ENCODE measurements around the gene ANXA2.
"Not testable (repeated sequence)": the region's sequence is repeated elsewhere in the genome, so short reads cannot be mapped to it uniquely, and the experiment has no call there.

ANXA2 gene

GRCh38 chr15:60418096-60418495, 20.3 kb upstream of the ANXA2 start:
- peak overlapping the region; percentile 67 for H3K27ac ChIP-seq

GRCh38 chr15:60417112-60417511, 19.3 kb upstream of the ANXA2 start:
- TF ChIP-seq CTCF (IDR thresholded peaks at IDR 0.05): no peak
- H3K9ac ChIP-seq: no peak overlapping the region
- no peaks in the 10 kb centered on the region for H3K79me2 ChIP-seq
- H3K4me1 ChIP-seq: peaks cover 12% of the 10 kb centered on the region
- H3K4me2 ChIP-seq (ENCODE audit: low read length): no peak overlapping the region
- H3K27ac ChIP-seq: peak overlapping the region; percentile 67
- no peaks in the 10 kb centered on the region for H3K27me3 ChIP-seq (ENCODE audit: control insufficient read depth, insufficient read depth, low read length)
- H2AFZ ChIP-seq: no peak overlapping the region
- no peak overlapping the region for H3K4me3 ChIP-seq (ENCODE audit: low read depth, low read length)
- H3K9me3 ChIP-seq (ENCODE audit: control insufficient read depth, low read length): no peaks in the 10 kb centered on the region
- no peaks in the 10 kb centered on the region for H3K36me3 ChIP-seq (ENCODE audit: control insufficient read depth, insufficient read depth, low read length)

More at GRCh38 chr15:60418096-60418495, 20.3 kb upstream of the ANXA2 start:
- Histone ChIP-seq H3K27me3 (ENCODE audit: control insufficient read depth, insufficient read depth, low read length) (no peaks in the 10 kb centered on the region), H3K36me3 (ENCODE audit: control insufficient read depth, insufficient read depth, low read length) (peaks cover 3% of the 10 kb centered on the region), H3K9ac (no peak overlapping the region), H3K4me1 (peaks cover 12% of the 10 kb centered on the region), H2AFZ (no peak overlapping the region), H3K4me3 (ENCODE audit: low read depth, low read length) (no peak overlapping the region), H3K79me2 (no peaks in the 10 kb centered on the region), H3K9me3 (ENCODE audit: control insufficient read depth, low read length) (no peaks in the 10 kb centered on the region), H3K4me2 (ENCODE audit: low read length) (peak overlapping the region; percentile 49)
- TF ChIP-seq CTCF (IDR thresholded peaks at IDR 0.05): no peak

DNA sequence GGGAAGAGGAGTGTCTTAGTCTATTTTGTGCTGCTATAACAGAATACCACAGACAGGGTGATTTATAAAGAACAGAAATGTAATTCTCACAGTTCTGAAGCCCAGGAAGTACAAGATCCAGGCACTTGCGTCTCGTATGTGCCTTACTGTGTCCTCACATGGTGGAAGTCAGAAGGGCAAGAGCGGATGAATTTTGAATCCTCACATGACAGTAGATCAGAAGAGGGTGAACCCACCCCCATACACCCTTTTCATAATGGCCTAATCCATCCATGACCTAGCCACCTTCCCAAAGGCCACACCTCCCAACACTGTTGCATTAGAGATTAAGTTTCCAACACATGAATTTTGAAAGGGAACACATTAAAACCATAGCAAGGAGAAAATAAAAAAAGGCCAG, 18.7 kb upstream of the ANXA2 start:
- Histone ChIP-seq H3K27ac (no peak overlapping the region), H3K36me3 (ENCODE audit: control insufficient read depth, insufficient read depth, low read length) (no peaks in the 10 kb centered on the region), H2AFZ (no peak overlapping the region), H3K4me3 (ENCODE audit: low read depth, low read length) (no peak overlapping the region), H3K4me2 (ENCODE audit: low read length) (no peak overlapping the region), H3K79me2 (no peaks in the 10 kb centered on the region), H3K4me1 (peaks cover 12% of the 10 kb centered on the region), H3K9me3 (ENCODE audit: control insufficient read depth, low read length) (no peaks in the 10 kb centered on the region), H3K27me3 (ENCODE audit: control insufficient read depth, insufficient read depth, low read length) (no peaks in the 10 kb centered on the region), H3K9ac (no peak overlapping the region)
- TF ChIP-seq CTCF (IDR thresholded peaks at IDR 0.05): no peak

- TF ChIP-seq CTCF (IDR thresholded peaks at IDR 0.05): no peak
- Histone ChIP-seq H3K79me2 (no peaks in the 10 kb centered on the region), H3K9me3 (ENCODE audit: control insufficient read depth, low read length) (no peaks in the 10 kb centered on the region), H3K9ac (no peak overlapping the region), H3K27ac (no peak overlapping the region), H3K4me2 (ENCODE audit: low read length) (no peak overlapping the region), H3K36me3 (ENCODE audit: control insufficient read depth, insufficient read depth, low read length) (no peaks in the 10 kb centered on the region), H3K4me1 (peaks cover 9% of the 10 kb centered on the region), H2AFZ (no peak overlapping the region), H3K4me3 (ENCODE audit: low read depth, low read length) (no peak overlapping the region), H3K27me3 (ENCODE audit: control insufficient read depth, insufficient read depth, low read length) (no peaks in the 10 kb centered on the region)
These were observed 16.4 kb upstream of the ANXA2 start for GRCh38 chr15:60414016-60414682.

DNA sequence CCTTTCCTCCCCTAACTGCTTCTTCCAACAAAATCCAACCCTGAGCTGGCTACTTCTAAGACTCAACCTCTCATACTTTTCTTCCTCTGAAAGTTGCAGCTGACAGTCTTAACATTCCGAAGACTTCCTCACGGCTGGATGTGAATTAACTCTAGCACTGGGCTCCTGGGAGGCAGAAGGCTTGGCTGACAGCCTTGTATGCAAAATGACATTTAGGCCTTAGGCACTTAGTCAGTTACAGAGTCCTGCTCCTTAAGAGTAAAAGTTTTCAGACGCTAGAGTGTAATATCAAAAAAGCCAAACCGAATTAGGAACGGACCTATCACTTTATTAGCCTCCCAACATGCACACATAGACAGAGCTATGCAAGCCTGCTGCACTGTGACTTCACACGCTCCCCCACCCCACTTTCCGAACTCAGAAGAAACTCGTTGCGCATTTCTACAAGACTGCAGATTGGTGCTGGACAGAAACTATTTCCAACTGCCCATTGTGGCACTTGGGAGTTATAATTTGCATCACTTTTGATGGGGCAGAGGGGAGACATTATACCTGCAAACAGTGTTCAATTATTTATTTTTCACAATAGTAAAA, 15.5 kb upstream of the ANXA2 start:
- H3K36me3 ChIP-seq (ENCODE audit: control insufficient read depth, insufficient read depth, low read length): no peaks in the 10 kb centered on the region
- no peaks in the 10 kb centered on the region for H3K27me3 ChIP-seq (ENCODE audit: control insufficient read depth, insufficient read depth, low read length)
- peaks cover 7% of the 10 kb centered on the region for H3K4me1 ChIP-seq
- H3K27ac ChIP-seq: no peak overlapping the region
- no peak overlapping the region for H3K9ac ChIP-seq
- H3K4me2 ChIP-seq (ENCODE audit: low read length): no peak overlapping the region
- H3K79me2 ChIP-seq: no peaks in the 10 kb centered on the region
- H3K4me3 ChIP-seq (ENCODE audit: low read depth, low read length): no peak overlapping the region
- H3K9me3 ChIP-seq (ENCODE audit: control insufficient read depth, low read length): no peaks in the 10 kb centered on the region
- no peak overlapping the region for H2AFZ ChIP-seq
- no peak for TF ChIP-seq CTCF (IDR thresholded peaks at IDR 0.05)

- not testable (repeated sequence) for H3K9ac ChIP-seq; H3K4me3 ChIP-seq (ENCODE audit: low read depth, low read length)
These were observed 15.0 kb upstream of the ANXA2 start for GRCh38 chr15:60412807-60413206.

More at GRCh38 chr15:60412807-60413206, 15.0 kb upstream of the ANXA2 start:
- H3K36me3 ChIP-seq (ENCODE audit: control insufficient read depth, insufficient read depth, low read length); H3K4me1 ChIP-seq; H3K27me3 ChIP-seq (ENCODE audit: control insufficient read depth, insufficient read depth, low read length); H3K4me2 ChIP-seq (ENCODE audit: low read length); H3K79me2 ChIP-seq; H2AFZ ChIP-seq; H3K27ac ChIP-seq; H3K9me3 ChIP-seq (ENCODE audit: control insufficient read depth, low read length): not testable (repeated sequence)

Data from parathyroid adenoma (tissue), 2 donors.